GM12878 (cell line): Measurements from ENCODE around the gene KRTAP5-10. TPM values are rescaled to one million over a fixed set of nuclear protein-coding genes. Genes with fewer than 3 reads are reported as not detected.

Experiments
- CBFB ChIP-seq: IDR thresholded peaks from 2 replicates; pipeline ENCODE4 v1.6.1; 2016; ENCODE audit warnings: antibody characterized with exemption, low read depth
- CHD2 ChIP-seq: IDR thresholded peaks from 2 replicates; pipeline ENCODE4 v1.6.1; 2011; ENCODE audit warnings: low read depth, low read length, improper control_type of control experiment, borderline replicate concordance
- FOXM1 ChIP-seq: IDR thresholded peaks from 2 replicates; pipeline ENCODE4 v1.6.1; 2012; ENCODE audit warnings: low read depth, mild to moderate bottlenecking, inconsistent platforms, low read length, moderate library complexity
- HDAC2 ChIP-seq: fragments of 200-600 bp; sonication (generic); IDR thresholded peaks from 2 replicates; pipeline ENCODE4 v1.6.1; 2017
- NFYA ChIP-seq: IDR thresholded peaks from 2 replicates; pipeline ENCODE4 v1.6.1; 2011; ENCODE audit warnings: low read depth, mild to moderate bottlenecking, low read length, improper control_type of control experiment, borderline replicate concordance
- RB1 ChIP-seq: fragments of 450-650 bp; formaldehyde crosslinking; IDR thresholded peaks from 2 replicates; pipeline ENCODE4 v1.6.1; 2017; ENCODE audit warnings: mild to moderate bottlenecking, borderline replicate concordance
- STAT1 ChIP-seq: fragments of 450-650 bp; conservative IDR thresholded peaks from 2 replicates; pipeline ENCODE4 v1.6.1; 2014; ENCODE audit warnings: antibody characterized with exemption, mild to moderate bottlenecking
- polyA plus RNA-seq, 11 experiments: library from polyadenylated mRNA; depleted of rRNA in 4 of 11; unstranded in 6 of 11; stranded (reverse) in 5 of 11; fragments of >200 nt; fragmentation: Nextera tagmentation in 4 of 11; fragmentation: Illumina TruSeq in 1 of 11; extraction: Ambion mirVana in 4 of 11; extraction: Trizol in 1 of 11; gene quantifications; 1 replicate in 1 of 11; 2 replicates in 10 of 11; pipeline versions ENCODE4 v1.2.1 to v1.2.3, GENCODE V29; 2011 to 2016; ENCODE audit warnings: inconsistent platforms in 2 of 11, missing spikeins in 2 of 11, low read depth in 1 of 11
- total RNA-seq, 4 experiments: library from RNA; depleted of rRNA in 3 of 4; stranded (reverse); fragments of >200 nt in 3 of 4; fragmentation: Illumina TruSeq in 1 of 4; extraction: Trizol in 1 of 4; gene quantifications; 2 replicates each; pipeline versions ENCODE4 v1.2.1 to v1.2.3, GENCODE V29; 2013 to 2021
- TF ChIP-seq, protein P1 (sequence below), 3 experiments: IDR thresholded peaks in 2 of 3; conservative IDR thresholded peaks in 1 of 3; 2 replicates each; pipeline ENCODE4 v1.5.1; 2011; ENCODE audit warnings: low read depth in 3 of 3, low read length in 3 of 3, mild to moderate bottlenecking in 3 of 3, control low read depth in 2 of 3, moderate library complexity in 2 of 3, inconsistent platforms in 1 of 3, mixed read lengths in 1 of 3; ENCODE audit not compliant: control insufficient read depth in 2 of 3, insufficient read depth in 1 of 3; ENCODE audit errors: extremely low read depth in 1 of 3
- TF ChIP-seq, protein P2 (sequence below): fragments of 450-650 bp; IDR thresholded peaks from 2 replicates; pipeline ENCODE4 v1.6.1; 2017; ENCODE audit warnings: mild to moderate bottlenecking, moderate library complexity
- TF ChIP-seq, protein P3 (sequence below): fragments of 450-650 bp; IDR thresholded peaks from 2 replicates; pipeline ENCODE4 v1.6.1; 2017; ENCODE audit warnings: borderline replicate concordance
- TF ChIP-seq, protein P4 (sequence below): IDR thresholded peaks from 2 replicates; pipeline ENCODE4 v1.6.1; 2011; ENCODE audit warnings: mild to moderate bottlenecking, low read depth, low read length, moderate library complexity; ENCODE audit not compliant: insufficient replicate concordance

KRTAP5-10 gene
- total and polyA plus RNA-seq, 10 of the 15 experiments (the other 5 are each of a cell fraction or from before 2014, with no cell fraction given): 0.06 to 0.10 (median 0.06) TPM; not detected in 7

DNA sequence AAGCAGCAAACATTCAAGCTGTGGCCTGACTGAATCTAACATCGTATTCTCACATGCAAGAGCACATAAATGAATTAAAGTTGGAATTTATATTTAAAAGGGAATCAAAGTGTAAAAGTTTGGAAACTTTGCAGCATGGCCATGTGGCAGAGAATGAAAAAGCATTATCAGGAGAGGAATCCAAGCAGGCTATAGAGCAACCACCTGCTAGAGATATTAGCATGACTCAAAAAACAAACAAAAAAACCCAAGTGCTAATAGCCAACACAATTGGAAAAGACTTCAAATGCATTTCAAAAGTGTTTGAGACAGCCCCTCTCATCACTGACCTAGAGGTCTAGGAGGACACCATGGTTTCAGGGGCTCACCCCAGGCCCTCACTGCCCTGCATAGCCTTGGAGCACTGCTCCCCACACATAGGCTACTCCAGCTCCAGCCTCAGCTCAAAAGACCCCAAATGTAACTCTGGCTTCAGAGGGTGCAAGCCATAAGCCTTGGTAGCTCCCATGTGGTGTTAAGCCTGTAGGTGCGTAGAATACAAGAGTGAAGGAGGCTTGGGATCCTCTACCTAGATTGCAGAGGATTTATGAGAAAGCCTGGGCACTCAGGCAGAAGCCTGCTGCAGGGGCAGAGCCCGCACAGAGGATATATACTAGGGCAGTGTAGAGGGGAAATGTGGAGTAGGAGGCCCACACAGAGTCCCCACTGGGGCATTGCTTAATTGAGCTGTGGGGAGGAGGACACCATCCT lies 40.0 kb upstream of the KRTAP5-10 start (continued):
- TF ChIP-seq, protein P1, sequence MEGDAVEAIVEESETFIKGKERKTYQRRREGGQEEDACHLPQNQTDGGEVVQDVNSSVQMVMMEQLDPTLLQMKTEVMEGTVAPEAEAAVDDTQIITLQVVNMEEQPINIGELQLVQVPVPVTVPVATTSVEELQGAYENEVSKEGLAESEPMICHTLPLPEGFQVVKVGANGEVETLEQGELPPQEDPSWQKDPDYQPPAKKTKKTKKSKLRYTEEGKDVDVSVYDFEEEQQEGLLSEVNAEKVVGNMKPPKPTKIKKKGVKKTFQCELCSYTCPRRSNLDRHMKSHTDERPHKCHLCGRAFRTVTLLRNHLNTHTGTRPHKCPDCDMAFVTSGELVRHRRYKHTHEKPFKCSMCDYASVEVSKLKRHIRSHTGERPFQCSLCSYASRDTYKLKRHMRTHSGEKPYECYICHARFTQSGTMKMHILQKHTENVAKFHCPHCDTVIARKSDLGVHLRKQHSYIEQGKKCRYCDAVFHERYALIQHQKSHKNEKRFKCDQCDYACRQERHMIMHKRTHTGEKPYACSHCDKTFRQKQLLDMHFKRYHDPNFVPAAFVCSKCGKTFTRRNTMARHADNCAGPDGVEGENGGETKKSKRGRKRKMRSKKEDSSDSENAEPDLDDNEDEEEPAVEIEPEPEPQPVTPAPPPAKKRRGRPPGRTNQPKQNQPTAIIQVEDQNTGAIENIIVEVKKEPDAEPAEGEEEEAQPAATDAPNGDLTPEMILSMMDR (IDR thresholded peaks at IDR 0.05 in 2 of 3, conservative IDR thresholded peaks at IDR 0.05 in 1 of 3; ENCODE audit: control insufficient read depth in 2 of 3, extremely low read depth in 1 of 3, insufficient read depth in 1 of 3, low read depth in 3 of 3, low read length in 3 of 3): no peak
- no peak for TF ChIP-seq NFYA
- no peak for TF ChIP-seq CHD2
- TF ChIP-seq CBFB: no peak
- TF ChIP-seq, protein P2, sequence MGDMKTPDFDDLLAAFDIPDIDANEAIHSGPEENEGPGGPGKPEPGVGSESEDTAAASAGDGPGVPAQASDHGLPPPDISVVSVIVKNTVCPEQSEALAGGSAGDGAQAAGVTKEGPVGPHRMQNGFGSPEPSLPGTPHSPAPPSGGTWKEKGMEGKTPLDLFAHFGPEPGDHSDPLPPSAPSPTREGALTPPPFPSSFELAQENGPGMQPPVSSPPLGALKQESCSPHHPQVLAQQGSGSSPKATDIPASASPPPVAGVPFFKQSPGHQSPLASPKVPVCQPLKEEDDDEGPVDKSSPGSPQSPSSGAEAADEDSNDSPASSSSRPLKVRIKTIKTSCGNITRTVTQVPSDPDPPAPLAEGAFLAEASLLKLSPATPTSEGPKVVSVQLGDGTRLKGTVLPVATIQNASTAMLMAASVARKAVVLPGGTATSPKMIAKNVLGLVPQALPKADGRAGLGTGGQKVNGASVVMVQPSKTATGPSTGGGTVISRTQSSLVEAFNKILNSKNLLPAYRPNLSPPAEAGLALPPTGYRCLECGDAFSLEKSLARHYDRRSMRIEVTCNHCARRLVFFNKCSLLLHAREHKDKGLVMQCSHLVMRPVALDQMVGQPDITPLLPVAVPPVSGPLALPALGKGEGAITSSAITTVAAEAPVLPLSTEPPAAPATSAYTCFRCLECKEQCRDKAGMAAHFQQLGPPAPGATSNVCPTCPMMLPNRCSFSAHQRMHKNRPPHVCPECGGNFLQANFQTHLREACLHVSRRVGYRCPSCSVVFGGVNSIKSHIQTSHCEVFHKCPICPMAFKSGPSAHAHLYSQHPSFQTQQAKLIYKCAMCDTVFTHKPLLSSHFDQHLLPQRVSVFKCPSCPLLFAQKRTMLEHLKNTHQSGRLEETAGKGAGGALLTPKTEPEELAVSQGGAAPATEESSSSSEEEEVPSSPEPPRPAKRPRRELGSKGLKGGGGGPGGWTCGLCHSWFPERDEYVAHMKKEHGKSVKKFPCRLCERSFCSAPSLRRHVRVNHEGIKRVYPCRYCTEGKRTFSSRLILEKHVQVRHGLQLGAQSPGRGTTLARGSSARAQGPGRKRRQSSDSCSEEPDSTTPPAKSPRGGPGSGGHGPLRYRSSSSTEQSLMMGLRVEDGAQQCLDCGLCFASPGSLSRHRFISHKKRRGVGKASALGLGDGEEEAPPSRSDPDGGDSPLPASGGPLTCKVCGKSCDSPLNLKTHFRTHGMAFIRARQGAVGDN: no peak
- TF ChIP-seq, protein P3, sequence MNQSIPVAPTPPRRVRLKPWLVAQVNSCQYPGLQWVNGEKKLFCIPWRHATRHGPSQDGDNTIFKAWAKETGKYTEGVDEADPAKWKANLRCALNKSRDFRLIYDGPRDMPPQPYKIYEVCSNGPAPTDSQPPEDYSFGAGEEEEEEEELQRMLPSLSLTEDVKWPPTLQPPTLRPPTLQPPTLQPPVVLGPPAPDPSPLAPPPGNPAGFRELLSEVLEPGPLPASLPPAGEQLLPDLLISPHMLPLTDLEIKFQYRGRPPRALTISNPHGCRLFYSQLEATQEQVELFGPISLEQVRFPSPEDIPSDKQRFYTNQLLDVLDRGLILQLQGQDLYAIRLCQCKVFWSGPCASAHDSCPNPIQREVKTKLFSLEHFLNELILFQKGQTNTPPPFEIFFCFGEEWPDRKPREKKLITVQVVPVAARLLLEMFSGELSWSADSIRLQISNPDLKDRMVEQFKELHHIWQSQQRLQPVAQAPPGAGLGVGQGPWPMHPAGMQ: no peak
- TF ChIP-seq STAT1: no peak
- TF ChIP-seq HDAC2: no peak
- no peak for TF ChIP-seq FOXM1
- TF ChIP-seq, protein P4, sequence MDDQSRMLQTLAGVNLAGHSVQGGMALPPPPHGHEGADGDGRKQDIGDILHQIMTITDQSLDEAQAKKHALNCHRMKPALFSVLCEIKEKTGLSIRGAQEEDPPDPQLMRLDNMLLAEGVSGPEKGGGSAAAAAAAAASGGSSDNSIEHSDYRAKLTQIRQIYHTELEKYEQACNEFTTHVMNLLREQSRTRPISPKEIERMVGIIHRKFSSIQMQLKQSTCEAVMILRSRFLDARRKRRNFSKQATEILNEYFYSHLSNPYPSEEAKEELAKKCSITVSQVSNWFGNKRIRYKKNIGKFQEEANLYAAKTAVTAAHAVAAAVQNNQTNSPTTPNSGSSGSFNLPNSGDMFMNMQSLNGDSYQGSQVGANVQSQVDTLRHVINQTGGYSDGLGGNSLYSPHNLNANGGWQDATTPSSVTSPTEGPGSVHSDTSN: no peak
- no peak for TF ChIP-seq RB1
